Rectal smooth muscle tissue (tissue), 1 donor: ENCODE data around the gene PDE9A.

Experiments
- H3K27ac ChIP-seq: one replicate; pipeline ENCODE4 v1.7.0; 2013; ENCODE audit warnings: low read depth, low read length, inconsistent platforms
- H3K27me3 ChIP-seq: one replicate; pipeline ENCODE4 v1.7.0; 2013; ENCODE audit warnings: low read length; ENCODE audit not compliant: control insufficient read depth, insufficient read depth
- H3K36me3 ChIP-seq: one replicate; pipeline ENCODE4 v1.7.0; 2013; ENCODE audit warnings: low read length; ENCODE audit not compliant: control insufficient read depth, insufficient read depth
- H3K4me1 ChIP-seq: one replicate; pipeline ENCODE4 v1.7.0; 2013; ENCODE audit warnings: low read length; ENCODE audit not compliant: control insufficient read depth, insufficient read depth
- H3K4me3 ChIP-seq: one replicate; pipeline ENCODE4 v1.7.0; 2013; ENCODE audit warnings: low read length
- H3K9ac ChIP-seq: one replicate; pipeline ENCODE4 v1.7.0; 2013; ENCODE audit warnings: low read length

PDE9A gene

GRCh38 chr21:42775891-42776290 lies 122.5 kb downstream of the PDE9A start:
- no peak overlapping the region for H3K27ac ChIP-seq
- no peak overlapping the region for H3K9ac ChIP-seq
- peaks cover 12% of the 10 kb centered on the region for H3K36me3 ChIP-seq
- no peaks in the 10 kb centered on the region for H3K27me3 ChIP-seq
- H3K4me1 ChIP-seq: no peaks in the 10 kb centered on the region
- H3K4me3 ChIP-seq: no peak overlapping the region

- Histone ChIP-seq H3K9ac (no peak overlapping the region), H3K36me3 (peaks cover 4% of the 10 kb centered on the region), H3K4me3 (no peak overlapping the region), H3K4me1 (no peaks in the 10 kb centered on the region), H3K27ac (no peak overlapping the region), H3K27me3 (no peaks in the 10 kb centered on the region)
These were observed 123.8 kb downstream of the PDE9A start for GRCh38 chr21:42777064-42777756.

- Histone ChIP-seq H3K36me3 (peaks cover 4% of the 10 kb centered on the region), H3K4me3 (no peak overlapping the region), H3K27me3 (no peaks in the 10 kb centered on the region), H3K4me1 (no peaks in the 10 kb centered on the region), H3K27ac (no peak overlapping the region), H3K9ac (no peak overlapping the region)
These were observed 124.4 kb downstream of the PDE9A start for GRCh38 chr21:42777757-42778344.

- Histone ChIP-seq H3K4me3 (no peak overlapping the region), H3K27ac (no peak overlapping the region)
These were observed 126.0 kb downstream of the PDE9A start for GRCh38 chr21:42779431-42779861.

DNA sequence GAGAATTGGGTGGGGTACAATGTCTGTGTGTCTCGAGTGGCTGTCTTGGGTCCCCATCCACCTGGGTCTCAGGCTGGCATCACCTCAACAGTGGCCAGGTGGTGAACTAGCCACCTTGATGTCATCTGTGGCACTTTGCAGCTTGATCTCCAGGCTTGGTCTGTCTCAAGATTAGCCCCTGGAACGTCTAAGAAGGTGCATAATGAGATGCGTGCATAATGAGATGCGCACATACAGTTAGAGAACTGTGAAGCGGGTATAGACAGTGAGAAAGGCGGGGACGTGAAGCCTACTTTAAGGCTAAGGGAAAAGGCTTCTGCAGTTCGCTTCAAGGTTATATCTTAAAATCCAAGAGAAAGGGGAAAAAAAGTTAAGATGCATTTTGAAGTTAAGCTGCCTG lies 127.2 kb downstream of the PDE9A start:
- H3K27me3 ChIP-seq: no peaks in the 10 kb centered on the region
- H3K4me3 ChIP-seq: no peak overlapping the region
- no peaks in the 10 kb centered on the region for H3K4me1 ChIP-seq
- H3K9ac ChIP-seq: no peak overlapping the region
- no peak overlapping the region for H3K27ac ChIP-seq
- peaks cover 2% of the 10 kb centered on the region for H3K36me3 ChIP-seq

More at GRCh38 chr21:42779431-42779861, 126.0 kb downstream of the PDE9A start:
- peaks cover 4% of the 10 kb centered on the region for H3K36me3 ChIP-seq
- H3K4me1 ChIP-seq: no peaks in the 10 kb centered on the region
- no peak overlapping the region for H3K9ac ChIP-seq
- no peaks in the 10 kb centered on the region for H3K27me3 ChIP-seq

DNA sequence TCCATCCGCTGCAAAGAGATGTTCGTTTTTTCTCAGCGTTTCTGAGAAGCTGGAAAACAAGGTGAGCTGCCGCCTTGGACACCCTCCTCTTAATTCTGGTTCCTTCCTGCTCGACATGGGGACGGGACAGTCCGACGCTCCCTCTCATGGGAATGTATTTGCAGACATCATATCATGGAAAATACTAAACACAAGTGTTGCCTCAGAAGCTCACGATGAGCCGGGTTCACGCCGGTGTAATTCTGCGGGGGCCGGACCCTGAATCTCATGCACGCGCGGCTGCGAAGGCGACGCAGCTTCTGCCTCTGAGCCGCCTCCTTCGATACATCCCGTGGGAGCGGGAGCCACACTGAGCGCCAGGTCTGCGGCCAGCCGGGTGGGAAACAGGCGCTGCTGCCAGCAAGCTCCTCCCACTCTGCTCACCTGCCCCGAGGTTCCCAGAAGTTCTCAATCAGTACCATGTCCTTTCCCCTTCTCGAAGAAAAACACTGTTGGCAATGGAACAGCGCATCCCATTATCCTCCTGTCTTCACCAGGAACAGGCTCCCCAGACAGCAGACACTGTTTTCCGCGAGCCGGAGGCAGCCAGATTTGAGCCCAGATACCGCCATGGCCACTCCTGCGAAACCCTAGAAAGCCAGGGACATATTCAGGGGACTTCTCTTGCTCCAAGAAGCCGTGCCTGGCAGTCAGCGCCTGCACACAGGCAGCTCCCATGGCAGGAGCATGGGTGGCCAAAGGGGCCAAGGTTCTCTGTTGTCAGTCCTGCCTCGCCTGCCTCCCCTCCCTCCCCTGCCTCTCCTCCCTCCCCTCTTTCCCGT lies 127.9 kb downstream of the PDE9A start:
- Histone ChIP-seq H3K27me3 (no peaks in the 10 kb centered on the region), H3K4me1 (no peaks in the 10 kb centered on the region), H3K9ac (no peak overlapping the region), H3K4me3 (peak overlapping the region; percentile 42), H3K27ac (no peak overlapping the region), H3K36me3 (no peaks in the 10 kb centered on the region)

GRCh38 chr21:42781971-42782722 lies 128.7 kb downstream of the PDE9A start:
- H3K9ac ChIP-seq: no peak overlapping the region
- no peaks in the 10 kb centered on the region for H3K36me3 ChIP-seq
- H3K27ac ChIP-seq: no peak overlapping the region
- H3K4me1 ChIP-seq: no peaks in the 10 kb centered on the region
- H3K27me3 ChIP-seq: no peaks in the 10 kb centered on the region
- no peak overlapping the region for H3K4me3 ChIP-seq

- Histone ChIP-seq H3K36me3 (no peaks in the 10 kb centered on the region), H3K4me3 (no peak overlapping the region), H3K27me3 (no peaks in the 10 kb centered on the region), H3K4me1 (no peaks in the 10 kb centered on the region), H3K27ac (no peak overlapping the region), H3K9ac (no peak overlapping the region)
These were observed 129.4 kb downstream of the PDE9A start for GRCh38 chr21:42782723-42783242.

DNA sequence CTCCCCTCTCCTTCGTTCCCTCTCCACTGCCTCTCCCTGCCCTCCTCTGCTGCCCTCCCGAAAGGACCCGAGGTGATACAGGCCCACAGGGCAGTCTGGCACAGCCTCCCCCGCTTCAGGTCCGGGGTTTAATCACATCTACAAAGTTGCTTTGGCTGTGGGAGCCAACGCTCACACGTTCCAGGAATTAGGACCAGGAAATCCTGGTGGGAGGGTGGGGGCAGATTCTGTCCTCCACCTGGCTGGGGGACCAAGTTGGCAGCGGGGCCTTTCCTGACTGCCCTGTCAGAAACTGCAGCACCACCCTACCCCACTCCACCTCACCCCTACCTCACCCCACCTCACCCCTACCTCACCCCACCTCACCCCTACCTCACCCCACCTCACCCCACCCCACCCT lies 130.9 kb downstream of the PDE9A start:
- H3K27ac ChIP-seq: peak overlapping the region; percentile 21
- peak overlapping the region; percentile 33 for H3K4me3 ChIP-seq
- no peaks in the 10 kb centered on the region for H3K4me1 ChIP-seq
- H3K9ac ChIP-seq: no peak overlapping the region
- no peaks in the 10 kb centered on the region for H3K36me3 ChIP-seq
- no peaks in the 10 kb centered on the region for H3K27me3 ChIP-seq

GRCh38 chr21:42784896-42785451 lies 131.6 kb downstream of the PDE9A start:
- no peaks in the 10 kb centered on the region for H3K36me3 ChIP-seq
- no peaks in the 10 kb centered on the region for H3K27me3 ChIP-seq
- no peak overlapping the region for H3K4me3 ChIP-seq
- no peaks in the 10 kb centered on the region for H3K4me1 ChIP-seq
- no peak overlapping the region for H3K9ac ChIP-seq
- no peak overlapping the region for H3K27ac ChIP-seq

- no peaks in the 10 kb centered on the region for H3K36me3 ChIP-seq
- H3K4me1 ChIP-seq: no peaks in the 10 kb centered on the region
- H3K27ac ChIP-seq: no peak overlapping the region
- H3K9ac ChIP-seq: no peak overlapping the region
- no peaks in the 10 kb centered on the region for H3K27me3 ChIP-seq
- H3K4me3 ChIP-seq: no peak overlapping the region
These were observed 132.4 kb downstream of the PDE9A start for GRCh38 chr21:42785666-42786427.
